CD14-positive monocyte (primary cell): Measurements from ENCODE around the gene TAS2R7. TPM values are rescaled to one million over a fixed set of nuclear protein-coding genes. Genes with fewer than 3 reads are reported as not detected.

Experiments
- DNase-seq, 3 donors: peaks; one replicate each; pipeline ENCODE4 v3.0.0-alpha.2; 2011 to 2022
- H2AFZ ChIP-seq: 2 replicates; pipeline ENCODE4 v1.6.0; 2012; ENCODE audit warnings: mild to moderate bottlenecking, low read depth, low read length, inconsistent platforms; ENCODE audit not compliant: insufficient read depth, poor library complexity, severe bottlenecking
- H3K27ac ChIP-seq, 2 donors: 1 replicate in 1 of 2; 2 replicates in 1 of 2; pipeline ENCODE4 v1.5.1; 2012 to 2013; ENCODE audit warnings: low read length in 2 of 2, control low read depth in 1 of 2, inconsistent platforms in 1 of 2, low read depth in 1 of 2, mild to moderate bottlenecking in 1 of 2
- H3K27me3 ChIP-seq, 2 donors: one replicate each; pipeline versions ENCODE4 v1.6.0 to v1.6.1; 2011 to 2013; ENCODE audit warnings: low read length in 2 of 2; ENCODE audit not compliant: control insufficient read depth in 2 of 2, insufficient read depth in 2 of 2
- H3K36me3 ChIP-seq, 2 donors: replicated peaks in 1 of 2; 1 replicate in 1 of 2; 2 replicates in 1 of 2; pipeline versions ENCODE4 v1.5.1 to v1.6.1; 2012 to 2013; ENCODE audit warnings: low read length in 2 of 2, control low read depth in 1 of 2, inconsistent platforms in 1 of 2, mild to moderate bottlenecking in 1 of 2; ENCODE audit not compliant: insufficient read depth in 2 of 2, control insufficient read depth in 1 of 2
- H3K4me1 ChIP-seq, 2 donors: 1 replicate in 1 of 2; 2 replicates in 1 of 2; pipeline versions ENCODE4 v1.5.1 to v1.6.1; 2012 to 2013; ENCODE audit warnings: low read length in 2 of 2, control low read depth in 1 of 2, inconsistent platforms in 1 of 2, mild to moderate bottlenecking in 1 of 2, moderate library complexity in 1 of 2; ENCODE audit not compliant: insufficient read depth in 2 of 2, control insufficient read depth in 1 of 2
- H3K4me2 ChIP-seq: replicated peaks from 2 replicates; pipeline ENCODE3; 2012; ENCODE audit warnings: low read length, moderate library complexity, mild to moderate bottlenecking; ENCODE audit not compliant: poor library complexity, severe bottlenecking; ENCODE audit errors: extremely low read depth
- H3K4me3 ChIP-seq, 3 experiments: fragments of 200-600 bp in 1 of 3; sonication (generic) in 1 of 3; replicated peaks in 1 of 3; 1 replicate in 2 of 3; 2 replicates in 1 of 3; pipeline ENCODE4 v1.5.1; 2011 to 2013; ENCODE audit warnings: low read length in 3 of 3, mild to moderate bottlenecking in 3 of 3, control low read depth in 2 of 3, low read depth in 2 of 3, inconsistent platforms in 1 of 3, moderate library complexity in 1 of 3
- H3K79me2 ChIP-seq: 2 replicates; pipeline ENCODE4 v1.6.0; 2012; ENCODE audit warnings: mild to moderate bottlenecking, control low read depth, inconsistent platforms, low read length, moderate library complexity; ENCODE audit not compliant: insufficient read depth
- H3K9ac ChIP-seq: 2 replicates; pipeline ENCODE4 v1.6.0; 2017; ENCODE audit warnings: low read length, mild to moderate bottlenecking; ENCODE audit not compliant: insufficient read depth, poor library complexity, severe bottlenecking
- H3K9me3 ChIP-seq, 2 donors: replicated peaks in 1 of 2; 1 replicate in 1 of 2; 2 replicates in 1 of 2; pipeline versions ENCODE4 v1.5.1 to v1.6.1; 2012 to 2013; ENCODE audit warnings: low read length in 2 of 2, control low read depth in 1 of 2; ENCODE audit not compliant: control insufficient read depth in 1 of 2, insufficient read depth in 1 of 2
- H4K20me1 ChIP-seq: 2 replicates; pipeline ENCODE4 v1.6.0; 2012; ENCODE audit warnings: mild to moderate bottlenecking, low read length, control low read depth, moderate library complexity; ENCODE audit not compliant: insufficient read depth
- H3K27ac Mint-ChIP-seq, 7 donors: one replicate each; pipeline ENCODE4 v1.8.0; 2020; ENCODE audit warnings: mild to moderate bottlenecking in 7 of 7, mixed read lengths in 7 of 7, moderate library complexity in 6 of 7, inconsistent platforms in 2 of 7
- H3K27me3 Mint-ChIP-seq, 3 donors: one replicate each; pipeline ENCODE4 v1.8.0; 2021 to 2022; ENCODE audit warnings: low read depth in 3 of 3, mild to moderate bottlenecking in 3 of 3, mixed read lengths in 3 of 3, moderate library complexity in 3 of 3, inconsistent platforms in 1 of 3
- H3K36me3 Mint-ChIP-seq, 2 donors: one replicate each; pipeline ENCODE4 v1.8.0; 2020; ENCODE audit warnings: mixed read lengths in 2 of 2, inconsistent platforms in 1 of 2, mild to moderate bottlenecking in 1 of 2
- H3K4me1 Mint-ChIP-seq: one replicate; pipeline ENCODE4 v1.8.0; 2020; ENCODE audit warnings: mild to moderate bottlenecking, mixed read lengths
- H3K4me3 Mint-ChIP-seq, 2 donors: one replicate each; pipeline ENCODE4 v1.8.0; 2020; ENCODE audit warnings: mild to moderate bottlenecking in 2 of 2, mixed read lengths in 2 of 2, moderate library complexity in 1 of 2
- H3K9me3 Mint-ChIP-seq, 7 donors: one replicate each; pipeline ENCODE4 v1.8.0; 2020 to 2022; ENCODE audit warnings: mixed read lengths in 7 of 7, mild to moderate bottlenecking in 6 of 7, moderate library complexity in 6 of 7, inconsistent platforms in 2 of 7
- CTCF ChIP-seq: fragments of 200-600 bp; IDR thresholded peaks from one replicate; pipeline ENCODE4 v1.8.0; 2022; ENCODE audit warnings: antibody characterized with exemption, mild to moderate bottlenecking
- WGBS: methylation state at CpG from one replicate; pipeline ENCODE4 v1.1.5; 2013; ENCODE audit warnings: missing lambda C conversion rate; ENCODE audit not compliant: insufficient coverage; 5-methylcytosine and 5-hydroxymethylcytosine counted together
- intact Hi-C, 2 donors: fragments of 100-400 bp; cut with micrococcal nuclease; formaldehyde crosslinking; loops; one replicate each; pipeline versions ENCODE4 v1.15.0 to v1.15.1; 2023
- polyA plus RNA-seq, 3 donors: library from polyadenylated mRNA; depleted of rRNA in 1 of 3; unstranded in 2 of 3; stranded (reverse) in 1 of 3; fragments of 300-500 nt in 2 of 3; fragments of >200 nt in 1 of 3; fragmentation: Illumina TruSeq in 2 of 3; gene quantifications; 1 replicate in 2 of 3; 2 replicates in 1 of 3; pipeline ENCODE4 v1.2.3, GENCODE V29; 2012 to 2021

Gene TAS2R7
- polyA plus RNA-seq, 3 donors = not detected

- peaks cover 12 to 13% of the 10 kb centered on the region in 2 donors for H3K36me3 Mint-ChIP-seq
- H3K27ac Mint-ChIP-seq = no peak within 1 kb of the TSS
- no peak for TF ChIP-seq CTCF
Observed at GRCh38 chr12:10849425-10849878, 47.0 kb upstream of the TAS2R7 start, which contains the start of gene PRR4. Gene PRR4, minus strand, starts transcription at chr12:10849475. Its CDS starts 38 bp downstream, at chr12:10849437.

GRCh38 chr12:10847744-10848143 lies 45.3 kb upstream of the TAS2R7 start:
- no peaks in the 10 kb centered on the region for H3K27me3 ChIP-seq
- no peaks in the 10 kb centered on the region for H3K4me1 ChIP-seq
- H3K36me3 ChIP-seq = no peaks in the 10 kb centered on the region
- intact Hi-C loops = no loop called here
- H3K79me2 ChIP-seq = no peaks in the 10 kb centered on the region
- no peak for TF ChIP-seq CTCF
- DNase-seq = no peak
- no peak overlapping the region for H3K9ac ChIP-seq
- H3K4me3 ChIP-seq = no peak overlapping the region
- H4K20me1 ChIP-seq = no peaks in the 10 kb centered on the region
- Mint-ChIP-seq H3K9me3 (peaks cover 0 to 7% (median 2%) of the 10 kb centered on the region in 7 donors), H3K27me3 (no peaks in the 10 kb centered on the region), H3K4me3 (no peak overlapping the region), H3K36me3 (peaks cover 12 to 13% of the 10 kb centered on the region in 2 donors), H3K4me1 (no peaks in the 10 kb centered on the region), H3K27ac (no peak overlapping the region)
- no peak overlapping the region for H3K27ac ChIP-seq
- no CpG with 5 or more reads among the region's 2 CpGs for WGBS
- no peaks in the 10 kb centered on the region for H3K9me3 ChIP-seq
- no peak overlapping the region for H3K4me2 ChIP-seq
- H2AFZ ChIP-seq = no peak overlapping the region

More at GRCh38 chr12:10849425-10849878, 47.0 kb upstream of the TAS2R7 start, which contains the start of gene PRR4:
- no peak within 1 kb of the TSS for H3K4me3 Mint-ChIP-seq
- H3K9me3 ChIP-seq = no peaks in the 10 kb centered on the region
- no peak for DNase-seq
- H3K9me3 Mint-ChIP-seq = peaks cover 0 to 7% (median 2%) of the 10 kb centered on the region in 7 donors
- H3K4me2 ChIP-seq = no peak within 1 kb of the TSS
- intact Hi-C loops = no loop called here
- H3K4me3 ChIP-seq = no peak within 1 kb of the TSS
- no peaks in the 10 kb centered on the region for H3K27me3 ChIP-seq
- WGBS = 89% methylated on average over 1 of the region's 4 CpGs
- no peak within 1 kb of the TSS for H2AFZ ChIP-seq
- no peaks in the 10 kb centered on the region for H3K79me2 ChIP-seq
- H3K27ac ChIP-seq = no peak within 1 kb of the TSS
- H3K4me1 Mint-ChIP-seq = no peaks in the 10 kb centered on the region
- no peaks in the 10 kb centered on the region for H3K27me3 Mint-ChIP-seq
- no peak within 1 kb of the TSS for H3K9ac ChIP-seq
- H4K20me1 ChIP-seq = no peaks in the 10 kb centered on the region
- no peaks in the 10 kb centered on the region for H3K4me1 ChIP-seq
- no peaks in the 10 kb centered on the region for H3K36me3 ChIP-seq
